Hepatocyte (in vitro differentiated cells): ENCODE results near the gene RNF208. TPM values are rescaled to one million over a fixed set of nuclear protein-coding genes. Genes with fewer than 3 reads are reported as not detected.
A peak's percentile ranks its signal among the peaks of the same experiment; 100 is the strongest.

ENCODE experiments used
- DNase-seq: peaks from one replicate; pipeline ENCODE4 v3.0.0-alpha.2; 2016; ENCODE audit warnings: low spot score
- H2AFZ ChIP-seq: fragments of 200-600 bp; sonication (generic); 2 replicates; pipeline ENCODE4 v1.6.0; 2016; ENCODE audit warnings: antibody characterized with exemption, mild to moderate bottlenecking
- H3K27ac ChIP-seq: fragments of 200-600 bp; sonication (generic); 2 replicates; pipeline ENCODE4 v1.5.1; 2016; ENCODE audit warnings: mild to moderate bottlenecking
- H3K27me3 ChIP-seq: fragments of 200-600 bp; sonication (generic); 2 replicates; pipeline ENCODE4 v1.6.1; 2016
- H3K36me3 ChIP-seq: fragments of 200-600 bp; sonication (generic); replicated peaks from 2 replicates; pipeline ENCODE4 v1.5.1; 2016; ENCODE audit warnings: low read depth; ENCODE audit not compliant: insufficient read depth
- H3K4me1 ChIP-seq: fragments of 200-600 bp; sonication (generic); 2 replicates; pipeline ENCODE4 v1.5.1; 2016; ENCODE audit warnings: mild to moderate bottlenecking, moderate library complexity; ENCODE audit not compliant: insufficient read depth
- H3K4me2 ChIP-seq: fragments of 200-600 bp; sonication (generic); 2 replicates; pipeline ENCODE4 v1.6.0; 2016
- H3K4me3 ChIP-seq: fragments of 200-600 bp; sonication (generic); 2 replicates; pipeline ENCODE4 v1.5.1; 2016; ENCODE audit warnings: mild to moderate bottlenecking
- H3K79me2 ChIP-seq: fragments of 200-600 bp; sonication (generic); 2 replicates; pipeline ENCODE4 v1.6.0; 2017; ENCODE audit warnings: mild to moderate bottlenecking
- H3K9me2 ChIP-seq: fragments of 200-600 bp; sonication (generic); replicated peaks from 2 replicates; pipeline ENCODE4 v1.6.0; 2017; ENCODE audit warnings: mild to moderate bottlenecking; ENCODE audit not compliant: insufficient read depth
- H3K9me3 ChIP-seq: fragments of 200-600 bp; sonication (generic); 2 replicates; pipeline ENCODE4 v1.5.1; 2016; ENCODE audit warnings: low read depth, mild to moderate bottlenecking
- H4K20me1 ChIP-seq: fragments of 200-600 bp; sonication (generic); 2 replicates; pipeline ENCODE4 v1.6.0; 2016; ENCODE audit warnings: mild to moderate bottlenecking; ENCODE audit not compliant: insufficient read depth, poor library complexity, severe bottlenecking
- CTCF ChIP-seq: fragments of 200-600 bp; sonication (generic); IDR thresholded peaks from 2 replicates; pipeline ENCODE4 v1.5.1; 2016; ENCODE audit warnings: antibody characterized with exemption, mild to moderate bottlenecking; ENCODE audit not compliant: poor library complexity
- EZH2 ChIP-seq: fragments of 200-600 bp; sonication (generic); IDR thresholded peaks from 2 replicates; pipeline ENCODE4 v1.6.1; 2016; ENCODE audit warnings: antibody characterized with exemption, mild to moderate bottlenecking, borderline replicate concordance
- EZH2phosphoT487 ChIP-seq: fragments of 200-600 bp; sonication (generic); IDR thresholded peaks from one replicate; pipeline ENCODE4 v1.6.1; 2018; ENCODE audit warnings: antibody characterized with exemption, mild to moderate bottlenecking, low read depth, moderate library complexity; ENCODE audit not compliant: unreplicated experiment, severe bottlenecking
- WGBS: methylation state at CpG from one replicate; pipeline ENCODE4 v1.1.6; 2016; ENCODE audit warnings: low lambda C conversion rate; ENCODE audit errors: missing lambda C conversion rate; 5-methylcytosine and 5-hydroxymethylcytosine counted together
- polyA plus RNA-seq: library from polyadenylated mRNA; unstranded; fragments of >200 nt; fragmentation: Nextera tagmentation; extraction: Ambion mirVana; gene quantifications from 2 replicates; pipeline ENCODE4 v1.2.1, GENCODE V29; 2016
- total RNA-seq: library from RNA; depleted of rRNA; stranded (reverse); fragments of >200 nt; gene quantifications from 2 replicates; pipeline ENCODE4 v1.2.3, GENCODE V29; 2014

The RNF208 gene
- total and polyA plus RNA-seq, 2 experiments from 2014 or later: 1.6 to 3.3 TPM

- no peaks in the 10 kb centered on the region for H3K9me3 ChIP-seq
- H3K4me1 ChIP-seq: no peaks in the 10 kb centered on the region
- no peak for DNase-seq
- H3K79me2 ChIP-seq: no peaks in the 10 kb centered on the region
- no peaks in the 10 kb centered on the region for H3K27me3 ChIP-seq
- no peak overlapping the region for H2AFZ ChIP-seq
- TF ChIP-seq CTCF (no peak), EZH2phosphoT487 (no peak), EZH2 (no peak)
- no peaks in the 10 kb centered on the region for H3K9me2 ChIP-seq
- no peak overlapping the region for H3K4me3 ChIP-seq
- no peaks in the 10 kb centered on the region for H4K20me1 ChIP-seq
- H3K36me3 ChIP-seq: no peaks in the 10 kb centered on the region
- H3K4me2 ChIP-seq: no peak overlapping the region
- WGBS: 95% methylated on average over 27 of the region's 34 CpGs
- no peak overlapping the region for H3K27ac ChIP-seq
Observed at GRCh38 chr9:137266585-137267453, 44.8 kb upstream of the RNF208 start.

GRCh38 chr9:137266162-137266527 is 44.1 kb upstream of the RNF208 start:
- no peaks in the 10 kb centered on the region for H3K79me2 ChIP-seq
- 95% methylated on average over 15 of the region's 15 CpGs for WGBS
- no peaks in the 10 kb centered on the region for H3K9me2 ChIP-seq
- H3K4me1 ChIP-seq: no peaks in the 10 kb centered on the region
- no peaks in the 10 kb centered on the region for H3K9me3 ChIP-seq
- H3K27me3 ChIP-seq: no peaks in the 10 kb centered on the region
- peak; percentile 4 for DNase-seq
- no peak for TF ChIP-seq EZH2
- no peak for TF ChIP-seq EZH2phosphoT487
- TF ChIP-seq CTCF: no peak
- H3K27ac ChIP-seq: no peak overlapping the region
- H3K4me3 ChIP-seq: no peak overlapping the region
- H4K20me1 ChIP-seq: no peaks in the 10 kb centered on the region
- H3K36me3 ChIP-seq: no peaks in the 10 kb centered on the region
- no peak overlapping the region for H3K4me2 ChIP-seq
- H2AFZ ChIP-seq: no peak overlapping the region

GRCh38 chr9:137265496-137266161 is 43.6 kb upstream of the RNF208 start:
- no peak for TF ChIP-seq CTCF
- no peak for TF ChIP-seq EZH2
- TF ChIP-seq EZH2phosphoT487: no peak
- WGBS: 94% methylated on average over 29 of the region's 29 CpGs
- H3K9me3 ChIP-seq: no peaks in the 10 kb centered on the region
- no peaks in the 10 kb centered on the region for H3K9me2 ChIP-seq
- no peak overlapping the region for H3K4me2 ChIP-seq
- H3K4me3 ChIP-seq: no peak overlapping the region
- H3K27ac ChIP-seq: no peak overlapping the region
- H2AFZ ChIP-seq: no peak overlapping the region
- H4K20me1 ChIP-seq: no peaks in the 10 kb centered on the region
- H3K36me3 ChIP-seq: no peaks in the 10 kb centered on the region
- DNase-seq: no peak
- H3K4me1 ChIP-seq: no peaks in the 10 kb centered on the region
- no peaks in the 10 kb centered on the region for H3K79me2 ChIP-seq
- H3K27me3 ChIP-seq: no peaks in the 10 kb centered on the region
